CD14-positive monocyte (primary cell): Measurements from ENCODE around the gene SEMA4D. TPM values are rescaled to one million over a fixed set of nuclear protein-coding genes. Genes with fewer than 3 reads are reported as not detected.

Experiments
- DNase-seq, 3 donors: peaks; one replicate each; pipeline ENCODE4 v3.0.0-alpha.2; 2011 to 2022
- H2AFZ ChIP-seq: 2 replicates; pipeline ENCODE4 v1.6.0; 2012; ENCODE audit warnings: mild to moderate bottlenecking, low read depth, low read length, inconsistent platforms; ENCODE audit not compliant: insufficient read depth, poor library complexity, severe bottlenecking
- H3K27ac ChIP-seq, 2 donors: 1 replicate in 1 of 2; 2 replicates in 1 of 2; pipeline ENCODE4 v1.5.1; 2012 to 2013; ENCODE audit warnings: low read length in 2 of 2, control low read depth in 1 of 2, inconsistent platforms in 1 of 2, low read depth in 1 of 2, mild to moderate bottlenecking in 1 of 2
- H3K27me3 ChIP-seq, 2 donors: one replicate each; pipeline versions ENCODE4 v1.6.0 to v1.6.1; 2011 to 2013; ENCODE audit warnings: low read length in 2 of 2; ENCODE audit not compliant: control insufficient read depth in 2 of 2, insufficient read depth in 2 of 2
- H3K36me3 ChIP-seq, 2 donors: replicated peaks in 1 of 2; 1 replicate in 1 of 2; 2 replicates in 1 of 2; pipeline versions ENCODE4 v1.5.1 to v1.6.1; 2012 to 2013; ENCODE audit warnings: low read length in 2 of 2, control low read depth in 1 of 2, inconsistent platforms in 1 of 2, mild to moderate bottlenecking in 1 of 2; ENCODE audit not compliant: insufficient read depth in 2 of 2, control insufficient read depth in 1 of 2
- H3K4me1 ChIP-seq, 2 donors: 1 replicate in 1 of 2; 2 replicates in 1 of 2; pipeline versions ENCODE4 v1.5.1 to v1.6.1; 2012 to 2013; ENCODE audit warnings: low read length in 2 of 2, control low read depth in 1 of 2, inconsistent platforms in 1 of 2, mild to moderate bottlenecking in 1 of 2, moderate library complexity in 1 of 2; ENCODE audit not compliant: insufficient read depth in 2 of 2, control insufficient read depth in 1 of 2
- H3K4me2 ChIP-seq: replicated peaks from 2 replicates; pipeline ENCODE3; 2012; ENCODE audit warnings: low read length, moderate library complexity, mild to moderate bottlenecking; ENCODE audit not compliant: poor library complexity, severe bottlenecking; ENCODE audit errors: extremely low read depth
- H3K4me3 ChIP-seq, 3 experiments: fragments of 200-600 bp in 1 of 3; sonication (generic) in 1 of 3; replicated peaks in 1 of 3; 1 replicate in 2 of 3; 2 replicates in 1 of 3; pipeline ENCODE4 v1.5.1; 2011 to 2013; ENCODE audit warnings: low read length in 3 of 3, mild to moderate bottlenecking in 3 of 3, control low read depth in 2 of 3, low read depth in 2 of 3, inconsistent platforms in 1 of 3, moderate library complexity in 1 of 3
- H3K79me2 ChIP-seq: 2 replicates; pipeline ENCODE4 v1.6.0; 2012; ENCODE audit warnings: mild to moderate bottlenecking, control low read depth, inconsistent platforms, low read length, moderate library complexity; ENCODE audit not compliant: insufficient read depth
- H3K9ac ChIP-seq: 2 replicates; pipeline ENCODE4 v1.6.0; 2017; ENCODE audit warnings: low read length, mild to moderate bottlenecking; ENCODE audit not compliant: insufficient read depth, poor library complexity, severe bottlenecking
- H3K9me3 ChIP-seq, 2 donors: replicated peaks in 1 of 2; 1 replicate in 1 of 2; 2 replicates in 1 of 2; pipeline versions ENCODE4 v1.5.1 to v1.6.1; 2012 to 2013; ENCODE audit warnings: low read length in 2 of 2, control low read depth in 1 of 2; ENCODE audit not compliant: control insufficient read depth in 1 of 2, insufficient read depth in 1 of 2
- H4K20me1 ChIP-seq: 2 replicates; pipeline ENCODE4 v1.6.0; 2012; ENCODE audit warnings: mild to moderate bottlenecking, low read length, control low read depth, moderate library complexity; ENCODE audit not compliant: insufficient read depth
- H3K27ac Mint-ChIP-seq, 7 donors: one replicate each; pipeline ENCODE4 v1.8.0; 2020; ENCODE audit warnings: mild to moderate bottlenecking in 7 of 7, mixed read lengths in 7 of 7, moderate library complexity in 6 of 7, inconsistent platforms in 2 of 7
- H3K27me3 Mint-ChIP-seq, 3 donors: one replicate each; pipeline ENCODE4 v1.8.0; 2021 to 2022; ENCODE audit warnings: low read depth in 3 of 3, mild to moderate bottlenecking in 3 of 3, mixed read lengths in 3 of 3, moderate library complexity in 3 of 3, inconsistent platforms in 1 of 3
- H3K36me3 Mint-ChIP-seq, 2 donors: one replicate each; pipeline ENCODE4 v1.8.0; 2020; ENCODE audit warnings: mixed read lengths in 2 of 2, inconsistent platforms in 1 of 2, mild to moderate bottlenecking in 1 of 2
- H3K4me1 Mint-ChIP-seq: one replicate; pipeline ENCODE4 v1.8.0; 2020; ENCODE audit warnings: mild to moderate bottlenecking, mixed read lengths
- H3K4me3 Mint-ChIP-seq, 2 donors: one replicate each; pipeline ENCODE4 v1.8.0; 2020; ENCODE audit warnings: mild to moderate bottlenecking in 2 of 2, mixed read lengths in 2 of 2, moderate library complexity in 1 of 2
- H3K9me3 Mint-ChIP-seq, 7 donors: one replicate each; pipeline ENCODE4 v1.8.0; 2020 to 2022; ENCODE audit warnings: mixed read lengths in 7 of 7, mild to moderate bottlenecking in 6 of 7, moderate library complexity in 6 of 7, inconsistent platforms in 2 of 7
- WGBS: methylation state at CpG from one replicate; pipeline ENCODE4 v1.1.5; 2013; ENCODE audit warnings: missing lambda C conversion rate; ENCODE audit not compliant: insufficient coverage; 5-methylcytosine and 5-hydroxymethylcytosine counted together
- intact Hi-C, 2 donors: fragments of 100-400 bp; cut with micrococcal nuclease; formaldehyde crosslinking; loops; one replicate each; pipeline versions ENCODE4 v1.15.0 to v1.15.1; 2023
- polyA plus RNA-seq, 3 donors: library from polyadenylated mRNA; depleted of rRNA in 1 of 3; unstranded in 2 of 3; stranded (reverse) in 1 of 3; fragments of 300-500 nt in 2 of 3; fragments of >200 nt in 1 of 3; fragmentation: Illumina TruSeq in 2 of 3; gene quantifications; 1 replicate in 2 of 3; 2 replicates in 1 of 3; pipeline ENCODE4 v1.2.3, GENCODE V29; 2012 to 2021
- TF ChIP-seq, protein P1 (sequence below): fragments of 200-600 bp; IDR thresholded peaks from one replicate; pipeline ENCODE4 v1.8.0; 2022; ENCODE audit warnings: antibody characterized with exemption, mild to moderate bottlenecking

Gene SEMA4D
- polyA plus RNA-seq, 3 donors: 28.2 to 117 (median 28.6) TPM

GRCh38 chr9:89365532-89365912, 132.4 kb downstream of the SEMA4D start:
- Mint-ChIP-seq H3K36me3 (peaks cover 24 to 35% of the 10 kb centered on the region in 2 donors), H3K27me3 (peaks cover 0 to 3% (median 0%) of the 10 kb centered on the region in 3 donors), H3K4me1 (peaks cover 2% of the 10 kb centered on the region), H3K9me3 (no peaks in the 10 kb centered on the region), H3K4me3 (no peak overlapping the region), H3K27ac (peak overlapping the region in 2 of 7 donors; percentile 22 to 78)
- Histone ChIP-seq H3K9ac (no peak overlapping the region), H3K9me3 (no peaks in the 10 kb centered on the region), H2AFZ (no peak overlapping the region), H3K36me3 (peaks cover 27 to 59% of the 10 kb centered on the region in 2 donors), H4K20me1 (peaks cover 64% of the 10 kb centered on the region), H3K4me1 (no peaks in the 10 kb centered on the region), H3K4me2 (no peak overlapping the region), H3K4me3 (no peak overlapping the region), H3K27ac (no peak overlapping the region), H3K79me2 (no peaks in the 10 kb centered on the region), H3K27me3 (no peaks in the 10 kb centered on the region)
- TF ChIP-seq, protein P1, sequence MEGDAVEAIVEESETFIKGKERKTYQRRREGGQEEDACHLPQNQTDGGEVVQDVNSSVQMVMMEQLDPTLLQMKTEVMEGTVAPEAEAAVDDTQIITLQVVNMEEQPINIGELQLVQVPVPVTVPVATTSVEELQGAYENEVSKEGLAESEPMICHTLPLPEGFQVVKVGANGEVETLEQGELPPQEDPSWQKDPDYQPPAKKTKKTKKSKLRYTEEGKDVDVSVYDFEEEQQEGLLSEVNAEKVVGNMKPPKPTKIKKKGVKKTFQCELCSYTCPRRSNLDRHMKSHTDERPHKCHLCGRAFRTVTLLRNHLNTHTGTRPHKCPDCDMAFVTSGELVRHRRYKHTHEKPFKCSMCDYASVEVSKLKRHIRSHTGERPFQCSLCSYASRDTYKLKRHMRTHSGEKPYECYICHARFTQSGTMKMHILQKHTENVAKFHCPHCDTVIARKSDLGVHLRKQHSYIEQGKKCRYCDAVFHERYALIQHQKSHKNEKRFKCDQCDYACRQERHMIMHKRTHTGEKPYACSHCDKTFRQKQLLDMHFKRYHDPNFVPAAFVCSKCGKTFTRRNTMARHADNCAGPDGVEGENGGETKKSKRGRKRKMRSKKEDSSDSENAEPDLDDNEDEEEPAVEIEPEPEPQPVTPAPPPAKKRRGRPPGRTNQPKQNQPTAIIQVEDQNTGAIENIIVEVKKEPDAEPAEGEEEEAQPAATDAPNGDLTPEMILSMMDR: no peak
- no peak for DNase-seq
- intact Hi-C loops: no loop called here
- WGBS: 100% methylated on average over 1 of the region's 2 CpGs

- Histone ChIP-seq H2AFZ (no peak overlapping the region), H3K9ac (no peak overlapping the region), H3K4me2 (no peak overlapping the region), H3K4me3 (no peak overlapping the region), H3K36me3 (peaks cover 32 to 59% of the 10 kb centered on the region in 2 donors), H3K9me3 (no peaks in the 10 kb centered on the region), H3K27me3 (no peaks in the 10 kb centered on the region), H3K4me1 (no peaks in the 10 kb centered on the region), H3K27ac (no peak overlapping the region), H4K20me1 (peaks cover 69% of the 10 kb centered on the region), H3K79me2 (no peaks in the 10 kb centered on the region)
- DNase-seq: peak in 1 of 3 donors; percentile 3
- WGBS: 100% methylated on average over 8 of the region's 17 CpGs
- H3K4me1 Mint-ChIP-seq: peaks cover 4% of the 10 kb centered on the region
- H3K36me3 Mint-ChIP-seq: peaks cover 31 to 42% of the 10 kb centered on the region in 2 donors
- H3K9me3 Mint-ChIP-seq: no peaks in the 10 kb centered on the region
- H3K4me3 Mint-ChIP-seq: no peak overlapping the region
- intact Hi-C loops: no loop called here
- TF ChIP-seq, protein P1: no peak
- H3K27me3 Mint-ChIP-seq: peaks cover 0 to 3% (median 0%) of the 10 kb centered on the region in 3 donors
- H3K27ac Mint-ChIP-seq: peak overlapping the region in 2 of 7 donors; percentile 22 to 32
Measured at GRCh38 chr9:89364666-89365531, 133.0 kb downstream of the SEMA4D start.
